B cell (primary cell): ENCODE results near the gene KLHDC7B. TPM values are rescaled to one million over a fixed set of nuclear protein-coding genes. Genes with fewer than 3 reads are reported as not detected.

ENCODE experiments used
- ATAC-seq: fragments of 200-7000 bp; cut with Tn5 transposase; one replicate; pipeline ENCODE4 v1.10.0; 2021; ENCODE audit warnings: low read depth, mild to moderate bottlenecking, moderate number of reproducible peaks, moderate library complexity
- CTCF ChIA-PET: fragments of 350-600 bp; sonication (Branson Sonifier 250); formaldehyde crosslinking; loops from one replicate; lab custom pipeline; 2021; ENCODE audit warnings: antibody characterized with exemption, inconsistent platforms; lab: Charles Lee
- POLR2A ChIA-PET: fragments of 350-600 bp; sonication (Branson Sonifier 250); formaldehyde crosslinking; loops from one replicate; lab custom pipeline; 2021; ENCODE audit warnings: antibody characterized with exemption; lab: Charles Lee
- DNase-seq: peaks from one replicate; pipeline ENCODE4 v3.0.0; 2013
- H2AFZ ChIP-seq: 2 replicates; pipeline ENCODE4 v1.6.1; 2012; ENCODE audit warnings: mild to moderate bottlenecking, low read depth, low read length; ENCODE audit not compliant: insufficient read depth, poor library complexity, severe bottlenecking
- H3K27ac ChIP-seq, 2 donors: 1 replicate in 1 of 2; 2 replicates in 1 of 2; pipeline ENCODE4 v1.5.1; 2012 to 2013; ENCODE audit warnings: low read length in 2 of 2, mild to moderate bottlenecking in 2 of 2, moderate library complexity in 1 of 2
- H3K27me3 ChIP-seq, 4 experiments: fragments of 200-600 bp in 1 of 4; sonication (generic) in 1 of 4; replicated peaks in 1 of 4; 1 replicate in 2 of 4; 2 replicates in 2 of 4; pipeline versions ENCODE4 v1.6.1 to v1.7.0; 2013 to 2016; ENCODE audit warnings: low read length in 3 of 4, mild to moderate bottlenecking in 2 of 4, mixed read lengths in 1 of 4, moderate library complexity in 1 of 4; ENCODE audit not compliant: insufficient read depth in 4 of 4, control insufficient read depth in 3 of 4; ENCODE audit errors: control extremely low read depth in 1 of 4
- H3K36me3 ChIP-seq, 2 experiments: replicated peaks in 1 of 2; 1 replicate in 1 of 2; 2 replicates in 1 of 2; pipeline versions ENCODE4 v1.6.1 to v1.7.1; 2013; ENCODE audit warnings: low read length in 1 of 2; ENCODE audit not compliant: insufficient read depth in 2 of 2, control insufficient read depth in 1 of 2; ENCODE audit errors: control extremely low read depth in 1 of 2, extremely low read depth in 1 of 2
- H3K4me1 ChIP-seq, 2 donors: fragments of 200-600 bp in 1 of 2; sonication (generic) in 1 of 2; 1 replicate in 1 of 2; 2 replicates in 1 of 2; pipeline versions ENCODE4 v1.5.1 to v1.6.1; 2013 to 2017; ENCODE audit warnings: low read length in 2 of 2; ENCODE audit not compliant: control insufficient read depth in 2 of 2, insufficient read depth in 2 of 2
- H3K4me2 ChIP-seq: replicated peaks from 2 replicates; pipeline ENCODE3; 2012; ENCODE audit warnings: mild to moderate bottlenecking, low read depth, low read length; ENCODE audit not compliant: poor library complexity, severe bottlenecking
- H3K4me3 ChIP-seq, 5 experiments: fragments of 200-600 bp in 1 of 5; sonication (generic) in 1 of 5; 1 replicate in 3 of 5; 2 replicates in 2 of 5; pipeline versions ENCODE4 v1.5.1 to v1.7.0; 2011 to 2016; ENCODE audit warnings: low read length in 4 of 5, mild to moderate bottlenecking in 4 of 5, low read depth in 2 of 5, control low read depth in 1 of 5, moderate library complexity in 1 of 5; ENCODE audit not compliant: insufficient read depth in 1 of 5; ENCODE audit errors: control extremely low read depth in 1 of 5, extremely low read depth in 1 of 5
- H3K79me2 ChIP-seq: fragments of 200-600 bp; sonication (generic); one replicate; pipeline ENCODE4 v1.6.0; 2016; ENCODE audit warnings: low read length; ENCODE audit not compliant: control insufficient read depth, insufficient read depth
- H3K9ac ChIP-seq: fragments of 200-600 bp; sonication (generic); 2 replicates; pipeline ENCODE4 v1.6.1; 2017; ENCODE audit warnings: mild to moderate bottlenecking, low read length, moderate library complexity
- H3K9me3 ChIP-seq, 3 donors: one replicate each; pipeline versions ENCODE4 v1.6.1 to v1.7.1; 2013; ENCODE audit warnings: low read length in 2 of 3; ENCODE audit not compliant: control insufficient read depth in 2 of 3, insufficient read depth in 1 of 3; ENCODE audit errors: control extremely low read depth in 1 of 3
- H4K20me1 ChIP-seq: 2 replicates; pipeline ENCODE4 v1.6.0; 2012; ENCODE audit warnings: mild to moderate bottlenecking, low read length; ENCODE audit not compliant: insufficient read depth, control insufficient read depth, poor library complexity, severe bottlenecking
- H3K27ac Mint-ChIP-seq: one replicate; pipeline ENCODE4 v1.8.0; 2021; ENCODE audit warnings: mixed read lengths
- H3K27me3 Mint-ChIP-seq: one replicate; pipeline ENCODE4 v1.8.0; 2021; ENCODE audit warnings: mixed read lengths
- H3K4me1 Mint-ChIP-seq: one replicate; pipeline ENCODE4 v1.8.0; 2021; ENCODE audit warnings: mixed read lengths
- H3K4me3 Mint-ChIP-seq: one replicate; pipeline ENCODE4 v1.8.0; 2021; ENCODE audit warnings: mixed read lengths
- H3K9me3 Mint-ChIP-seq: one replicate; pipeline ENCODE4 v1.8.0; 2022; ENCODE audit warnings: mixed read lengths; ENCODE audit not compliant: insufficient read depth
- EZH2 ChIP-seq: IDR thresholded peaks from 2 replicates; pipeline ENCODE4 v1.6.1; 2012; ENCODE audit warnings: borderline replicate concordance, low read depth, mild to moderate bottlenecking, moderate library complexity, low read length; ENCODE audit not compliant: insufficient read depth, poor library complexity, severe bottlenecking
- WGBS: methylation state at CpG from one replicate; pipeline ENCODE4 v1.1.5; 2013; ENCODE audit warnings: missing lambda C conversion rate; ENCODE audit not compliant: insufficient coverage; 5-methylcytosine and 5-hydroxymethylcytosine counted together
- intact Hi-C: fragments of 100-400 bp; cut with micrococcal nuclease; formaldehyde crosslinking; loops from one replicate; pipeline ENCODE4 v1.10.0; 2022
- polyA plus RNA-seq: library from polyadenylated mRNA; depleted of rRNA; stranded (reverse); fragments of >200 nt; gene quantifications from 2 replicates; pipeline ENCODE4 v1.2.3, GENCODE V29; 2012
- total RNA-seq, 2 donors: library from RNA; stranded (reverse); fragments of 120-200 nt in 1 of 2; gene quantifications; 1 replicate in 1 of 2; 2 replicates in 1 of 2; pipeline versions ENCODE4 v1.2.3 to v1.2.4, GENCODE V29; 2013 to 2022
- TF ChIP-seq, protein P1 (sequence below): fragments of 200-600 bp; IDR thresholded peaks from one replicate; pipeline ENCODE4 v1.8.0; 2022; ENCODE audit warnings: antibody characterized with exemption, mild to moderate bottlenecking

KLHDC7B gene
- total and polyA plus RNA-seq, 2 donors (not counting 1 experiment from before 2014, with no cell fraction given): 1.8 to 6.2 TPM

DNA sequence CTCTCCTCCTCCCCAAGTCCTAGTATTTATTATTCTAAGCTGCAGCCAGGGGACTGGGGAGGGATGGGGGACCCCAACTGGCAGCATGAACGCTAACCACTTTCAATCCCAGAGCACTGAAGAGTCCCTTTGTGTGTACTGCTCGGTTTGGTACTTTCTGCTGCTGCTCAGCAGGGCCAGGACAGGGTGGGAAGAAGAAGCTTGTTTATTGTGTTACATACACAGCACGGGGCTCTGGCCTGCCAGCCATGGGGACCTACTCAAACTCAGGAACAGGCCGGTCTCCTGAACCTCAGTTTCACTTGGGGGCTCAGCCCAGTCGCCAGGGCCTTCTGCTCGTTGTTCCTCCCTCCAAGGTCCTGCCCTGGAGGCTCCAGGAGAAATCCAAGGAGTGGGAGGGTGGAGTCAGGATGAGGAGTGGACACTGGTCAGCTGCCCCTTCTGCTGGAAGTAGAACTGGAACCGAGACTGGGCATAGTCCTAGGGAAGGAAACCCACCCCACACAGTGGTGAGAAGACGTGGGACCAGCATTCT is 33.1 kb downstream of the KLHDC7B start:
- ChIA-PET POLR2A (no interaction called here), CTCF (interaction anchor here (1.0 kb wide), 1 partner anchor 71 kb away, joined by 3 read pairs; the partner anchor contains the start of genes LMF2 and NCAPH2)
- DNase-seq (no peak), ATAC-seq (no peak)
- Mint-ChIP-seq H3K27me3 (no peaks in the 10 kb centered on the region), H3K4me3 (no peak overlapping the region), H3K27ac (no peak overlapping the region), H3K9me3 (no peaks in the 10 kb centered on the region), H3K4me1 (peaks cover 28% of the 10 kb centered on the region)
- Histone ChIP-seq H3K36me3 (peaks cover 0 to 18% of the 10 kb centered on the region in 2 experiments), H3K79me2 (peaks cover 12% of the 10 kb centered on the region), H3K9me3 (no peaks in the 10 kb centered on the region), H3K4me3 (no peak overlapping the region), H2AFZ (no peak overlapping the region), H3K4me1 (peaks cover 14 to 24% of the 10 kb centered on the region in 2 donors), H3K4me2 (no peak overlapping the region), H3K27ac (no peak overlapping the region), H3K9ac (no peak overlapping the region), H4K20me1 (peaks cover 25% of the 10 kb centered on the region), H3K27me3 (no peaks in the 10 kb centered on the region)
- TF ChIP-seq EZH2: no peak
- TF ChIP-seq, protein P1, sequence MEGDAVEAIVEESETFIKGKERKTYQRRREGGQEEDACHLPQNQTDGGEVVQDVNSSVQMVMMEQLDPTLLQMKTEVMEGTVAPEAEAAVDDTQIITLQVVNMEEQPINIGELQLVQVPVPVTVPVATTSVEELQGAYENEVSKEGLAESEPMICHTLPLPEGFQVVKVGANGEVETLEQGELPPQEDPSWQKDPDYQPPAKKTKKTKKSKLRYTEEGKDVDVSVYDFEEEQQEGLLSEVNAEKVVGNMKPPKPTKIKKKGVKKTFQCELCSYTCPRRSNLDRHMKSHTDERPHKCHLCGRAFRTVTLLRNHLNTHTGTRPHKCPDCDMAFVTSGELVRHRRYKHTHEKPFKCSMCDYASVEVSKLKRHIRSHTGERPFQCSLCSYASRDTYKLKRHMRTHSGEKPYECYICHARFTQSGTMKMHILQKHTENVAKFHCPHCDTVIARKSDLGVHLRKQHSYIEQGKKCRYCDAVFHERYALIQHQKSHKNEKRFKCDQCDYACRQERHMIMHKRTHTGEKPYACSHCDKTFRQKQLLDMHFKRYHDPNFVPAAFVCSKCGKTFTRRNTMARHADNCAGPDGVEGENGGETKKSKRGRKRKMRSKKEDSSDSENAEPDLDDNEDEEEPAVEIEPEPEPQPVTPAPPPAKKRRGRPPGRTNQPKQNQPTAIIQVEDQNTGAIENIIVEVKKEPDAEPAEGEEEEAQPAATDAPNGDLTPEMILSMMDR: no peak
- 96% methylated on average over 7 of the region's 8 CpGs for WGBS
- intact Hi-C loops: no loop called here

DNA sequence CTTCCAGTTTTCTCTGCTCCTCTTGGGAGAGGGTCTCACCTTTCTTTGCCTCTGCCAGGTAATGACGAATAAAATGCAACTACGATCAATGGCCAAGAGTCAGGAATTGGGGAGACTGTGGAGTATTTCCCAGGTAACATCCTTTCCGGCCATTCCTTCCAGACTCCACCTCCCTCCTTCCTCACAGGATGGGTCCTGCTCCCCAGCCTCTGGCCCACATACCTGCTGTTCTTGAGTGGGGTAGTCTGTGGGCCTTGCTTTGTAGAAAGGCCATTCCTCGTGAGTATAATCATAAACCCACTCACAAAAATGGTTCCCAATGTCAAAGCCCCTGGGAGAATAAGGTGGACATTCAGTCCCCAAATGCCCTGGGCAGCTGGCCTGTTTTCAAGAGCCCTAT is 34.1 kb downstream of the KLHDC7B start:
- Histone ChIP-seq H3K27ac (no peak overlapping the region), H2AFZ (no peak overlapping the region), H3K9me3 (no peaks in the 10 kb centered on the region), H4K20me1 (peaks cover 25% of the 10 kb centered on the region), H3K9ac (no peak overlapping the region), H3K4me2 (no peak overlapping the region), H3K4me1 (peaks cover 14 to 25% of the 10 kb centered on the region in 2 donors), H3K79me2 (peaks cover 12% of the 10 kb centered on the region), H3K4me3 (no peak overlapping the region), H3K27me3 (no peaks in the 10 kb centered on the region), H3K36me3 (peaks cover 0 to 17% of the 10 kb centered on the region in 2 experiments)
- Mint-ChIP-seq H3K4me1 (peaks cover 28% of the 10 kb centered on the region), H3K27ac (no peak overlapping the region), H3K9me3 (no peaks in the 10 kb centered on the region), H3K4me3 (peak overlapping the region; percentile 12), H3K27me3 (no peaks in the 10 kb centered on the region)
- ChIA-PET CTCF (interaction anchor here (1.2 kb wide), 1 partner anchor 16 kb away, joined by 3 read pairs; no protein-coding TSS in a partner anchor), POLR2A (no interaction called here)
- intact Hi-C loops: loop anchor here (5.0 kb wide), 1 partner anchor 327 kb away; the partner anchor contains the start of gene HDAC10
- DNase-seq (no peak), ATAC-seq (no peak)
- no CpG with 5 or more reads among the region's 4 CpGs for WGBS
- TF ChIP-seq, protein P1: no peak
- TF ChIP-seq EZH2: no peak
